Immature natural killer cell (primary cell): ENCODE results near the gene CD52. TPM values are rescaled to one million over a fixed set of nuclear protein-coding genes. Genes with fewer than 3 reads are reported as not detected.

ENCODE experiments used
- DNase-seq, 3 donors: peaks; one replicate each; pipeline ENCODE4 v3.0.0; 2022; ENCODE audit warnings: mixed read lengths in 1 of 3
- H3K27ac Mint-ChIP-seq, 6 donors: one replicate each; pipeline ENCODE4 v1.8.0; 2020; ENCODE audit warnings: mixed read lengths in 6 of 6, mild to moderate bottlenecking in 5 of 6, inconsistent platforms in 4 of 6, moderate library complexity in 3 of 6
- H3K27me3 Mint-ChIP-seq, 3 donors: one replicate each; pipeline ENCODE4 v1.8.0; 2020 to 2021; ENCODE audit warnings: low read depth in 3 of 3, mild to moderate bottlenecking in 3 of 3, mixed read lengths in 3 of 3, moderate library complexity in 3 of 3, inconsistent platforms in 1 of 3
- H3K36me3 Mint-ChIP-seq, 3 donors: one replicate each; pipeline ENCODE4 v1.8.0; 2020; ENCODE audit warnings: mixed read lengths in 3 of 3, inconsistent platforms in 2 of 3, mild to moderate bottlenecking in 2 of 3
- H3K4me1 Mint-ChIP-seq, 2 donors: one replicate each; pipeline ENCODE4 v1.8.0; 2020; ENCODE audit warnings: inconsistent platforms in 2 of 2, mild to moderate bottlenecking in 2 of 2, mixed read lengths in 2 of 2, moderate library complexity in 1 of 2
- H3K4me3 Mint-ChIP-seq, 5 donors: one replicate each; pipeline ENCODE4 v1.8.0; 2020; ENCODE audit warnings: mild to moderate bottlenecking in 5 of 5, mixed read lengths in 5 of 5, inconsistent platforms in 3 of 5, moderate library complexity in 3 of 5
- H3K9me3 Mint-ChIP-seq, 6 donors: one replicate each; pipeline ENCODE4 v1.8.0; 2020; ENCODE audit warnings: mild to moderate bottlenecking in 6 of 6, mixed read lengths in 6 of 6, inconsistent platforms in 4 of 6, moderate library complexity in 3 of 6
- polyA plus RNA-seq, 3 donors: library from polyadenylated mRNA; unstranded; fragments of 300-500 nt; fragmentation: Illumina TruSeq; gene quantifications; one replicate each; pipeline ENCODE4 v1.2.3, GENCODE V29; 2021

Gene CD52
- polyA plus RNA-seq = 1,000 to 10,000 TPM; 3,509 to 3,975 (median 3,639) TPM

GRCh38 chr1:26317612-26318337, at the start of gene CD52:
CD52 (plus strand) TSS chr1:26317958; CDS start chr1:26318018, 60 bp downstream.
- peaks cover 79 to 97% of the 10 kb centered on the region in 2 donors for H3K4me1 Mint-ChIP-seq
- peak within 1 kb of the TSS; percentile 83 to 97 (median 94) for H3K4me3 Mint-ChIP-seq
- H3K27ac Mint-ChIP-seq = peak within 1 kb of the TSS; percentile 62 to 94 (median 88)
- H3K27me3 Mint-ChIP-seq = peaks cover 1 to 4% (median 3%) of the 10 kb centered on the region in 3 donors
- H3K9me3 Mint-ChIP-seq = no peaks in the 10 kb centered on the region
- peaks cover 4 to 9% (median 7%) of the 10 kb centered on the region in 3 donors for H3K36me3 Mint-ChIP-seq
- peak; percentile 39 to 44 (median 39) for DNase-seq

- H3K4me3 Mint-ChIP-seq = no peak overlapping the region
- H3K36me3 Mint-ChIP-seq = peaks cover 34 to 69% (median 60%) of the 10 kb centered on the region in 3 donors
- no peaks in the 10 kb centered on the region for H3K4me1 Mint-ChIP-seq
- H3K27ac Mint-ChIP-seq = peak overlapping the region in 2 of 6 donors; percentile 38 to 46
- peaks cover 2 to 3% (median 3%) of the 10 kb centered on the region in 3 donors for H3K27me3 Mint-ChIP-seq
- DNase-seq = no peak
- H3K9me3 Mint-ChIP-seq = peaks cover 0 to 8% (median 7%) of the 10 kb centered on the region in 6 donors
Measured at GRCh38 chr1:26268290-26269197, 49.2 kb upstream of the CD52 start.

- DNase-seq = no peak
- H3K4me3 Mint-ChIP-seq = no peak overlapping the region
- H3K27me3 Mint-ChIP-seq = peaks cover 2 to 3% (median 3%) of the 10 kb centered on the region in 3 donors
- H3K36me3 Mint-ChIP-seq = peaks cover 29 to 62% (median 54%) of the 10 kb centered on the region in 3 donors
- H3K27ac Mint-ChIP-seq = no peak overlapping the region
- H3K9me3 Mint-ChIP-seq = peaks cover 0 to 8% (median 7%) of the 10 kb centered on the region in 6 donors
- peaks cover 0 to under 1% of the 10 kb centered on the region in 2 donors for H3K4me1 Mint-ChIP-seq
Measured at GRCh38 chr1:26269198-26269550, 48.6 kb upstream of the CD52 start.

GRCh38 chr1:26274801-26275425, 42.8 kb upstream of the CD52 start:
- Mint-ChIP-seq H3K4me3 (no peak overlapping the region), H3K9me3 (no peaks in the 10 kb centered on the region), H3K27me3 (peaks cover 0 to 6% (median 3%) of the 10 kb centered on the region in 3 donors), H3K4me1 (peaks cover 45 to 52% of the 10 kb centered on the region in 2 donors), H3K27ac (peak overlapping the region in 4 of 6 donors; percentile 14 to 99 (median 56)), H3K36me3 (peaks cover 7 to 22% (median 22%) of the 10 kb centered on the region in 3 donors)
- no peak for DNase-seq

GRCh38 chr1:26275580-26276431, 42.0 kb upstream of the CD52 start:
- Mint-ChIP-seq H3K27ac (peak overlapping the region; percentile 85 to 99 (median 95)), H3K36me3 (peaks cover 5 to 17% (median 16%) of the 10 kb centered on the region in 3 donors), H3K4me3 (peak overlapping the region; percentile 73 to 87 (median 76)), H3K4me1 (peaks cover 50 to 56% of the 10 kb centered on the region in 2 donors), H3K9me3 (no peaks in the 10 kb centered on the region), H3K27me3 (peaks cover 0 to 7% (median 4%) of the 10 kb centered on the region in 3 donors)
- DNase-seq = peak; percentile 68 to 73 (median 71)

- no peaks in the 10 kb centered on the region for H3K9me3 Mint-ChIP-seq
- no peak for DNase-seq
- H3K27me3 Mint-ChIP-seq = peaks cover 2 to 7% (median 7%) of the 10 kb centered on the region in 3 donors
- H3K4me3 Mint-ChIP-seq = peak overlapping the region; percentile 68 to 87 (median 76)
- peaks cover 0 to 19% (median 18%) of the 10 kb centered on the region in 3 donors for H3K36me3 Mint-ChIP-seq
- H3K4me1 Mint-ChIP-seq = peaks cover 56 to 62% of the 10 kb centered on the region in 2 donors
- H3K27ac Mint-ChIP-seq = peak overlapping the region; percentile 85 to 99 (median 95)
Measured at GRCh38 chr1:26276432-26276838, 41.3 kb upstream of the CD52 start.

- Mint-ChIP-seq H3K27ac (peak overlapping the region; percentile 85 to 99 (median 95)), H3K4me3 (peak overlapping the region in 4 of 5 donors; percentile 46 to 87 (median 77)), H3K4me1 (peaks cover 62 to 68% of the 10 kb centered on the region in 2 donors), H3K27me3 (peaks cover 2 to 6% (median 4%) of the 10 kb centered on the region in 3 donors), H3K36me3 (peaks cover 0 to 18% (median 13%) of the 10 kb centered on the region in 3 donors), H3K9me3 (no peaks in the 10 kb centered on the region)
- DNase-seq = no peak
Measured at GRCh38 chr1:26277261-26277661, 40.5 kb upstream of the CD52 start.

GRCh38 chr1:26277719-26278118, 40.0 kb upstream of the CD52 start:
- H3K4me3 Mint-ChIP-seq = peak overlapping the region in 2 of 5 donors; percentile 87 to 89

GRCh38 chr1:26278303-26278702, 39.5 kb upstream of the CD52 start:
- peak overlapping the region in 4 of 5 donors; percentile 68 to 89 (median 86) for H3K4me3 Mint-ChIP-seq
- H3K9me3 Mint-ChIP-seq = no peaks in the 10 kb centered on the region
- peak overlapping the region; percentile 85 to 98 (median 90) for H3K27ac Mint-ChIP-seq
- H3K27me3 Mint-ChIP-seq = peaks cover 2 to 8% (median 4%) of the 10 kb centered on the region in 3 donors
- peaks cover 0 to 10% (median 8%) of the 10 kb centered on the region in 3 donors for H3K36me3 Mint-ChIP-seq
- peaks cover 72 to 78% of the 10 kb centered on the region in 2 donors for H3K4me1 Mint-ChIP-seq
- no peak for DNase-seq

More at GRCh38 chr1:26277719-26278118, 40.0 kb upstream of the CD52 start:
- Mint-ChIP-seq H3K9me3 (no peaks in the 10 kb centered on the region), H3K36me3 (peaks cover 0 to 16% (median 11%) of the 10 kb centered on the region in 3 donors), H3K27ac (peak overlapping the region; percentile 85 to 99 (median 95)), H3K27me3 (peaks cover 2 to 5% (median 4%) of the 10 kb centered on the region in 3 donors), H3K4me1 (peaks cover 67 to 72% of the 10 kb centered on the region in 2 donors)
- DNase-seq = no peak

GRCh38 chr1:26278724-26279455, 38.9 kb upstream of the CD52 start:
- Mint-ChIP-seq H3K4me3 (peak overlapping the region; percentile 81 to 92 (median 87)), H3K27ac (peak overlapping the region; percentile 85 to 98 (median 92)), H3K36me3 (peaks cover 0 to 9% (median 8%) of the 10 kb centered on the region in 3 donors), H3K27me3 (peaks cover 2 to 9% (median 4%) of the 10 kb centered on the region in 3 donors), H3K4me1 (peaks cover 78 to 84% of the 10 kb centered on the region in 2 donors), H3K9me3 (no peaks in the 10 kb centered on the region)
- no peak for DNase-seq

GRCh38 chr1:26279456-26280332, 38.1 kb upstream of the CD52 start, which contains the start of gene SH3BGRL3:
SH3BGRL3 (plus strand) TSS chr1:26280086; CDS start chr1:26280156, 70 bp downstream.
- DNase-seq = peak; percentile 84 to 85 (median 84)
- peak within 1 kb of the TSS; percentile 85 to 98 (median 92) for H3K27ac Mint-ChIP-seq
- H3K27me3 Mint-ChIP-seq = peaks cover 2 to 9% (median 4%) of the 10 kb centered on the region in 3 donors
- peaks cover 0 to 9% (median 8%) of the 10 kb centered on the region in 3 donors for H3K36me3 Mint-ChIP-seq
- peaks cover 86 to 88% of the 10 kb centered on the region in 2 donors for H3K4me1 Mint-ChIP-seq
- H3K4me3 Mint-ChIP-seq = peak within 1 kb of the TSS; percentile 81 to 92 (median 89)
- no peaks in the 10 kb centered on the region for H3K9me3 Mint-ChIP-seq
